Measurements from ENCODE around the gene ASF1B. TPM values are rescaled to one million over a fixed set of nuclear protein-coding genes. Genes with fewer than 3 reads are reported as not detected.
A peak's percentile ranks its signal among the peaks of the same experiment; 100 is the strongest.

ASF1B gene
- total RNA-seq, 1 experiment from 2014 or later, result 38.4 TPM

DNA sequence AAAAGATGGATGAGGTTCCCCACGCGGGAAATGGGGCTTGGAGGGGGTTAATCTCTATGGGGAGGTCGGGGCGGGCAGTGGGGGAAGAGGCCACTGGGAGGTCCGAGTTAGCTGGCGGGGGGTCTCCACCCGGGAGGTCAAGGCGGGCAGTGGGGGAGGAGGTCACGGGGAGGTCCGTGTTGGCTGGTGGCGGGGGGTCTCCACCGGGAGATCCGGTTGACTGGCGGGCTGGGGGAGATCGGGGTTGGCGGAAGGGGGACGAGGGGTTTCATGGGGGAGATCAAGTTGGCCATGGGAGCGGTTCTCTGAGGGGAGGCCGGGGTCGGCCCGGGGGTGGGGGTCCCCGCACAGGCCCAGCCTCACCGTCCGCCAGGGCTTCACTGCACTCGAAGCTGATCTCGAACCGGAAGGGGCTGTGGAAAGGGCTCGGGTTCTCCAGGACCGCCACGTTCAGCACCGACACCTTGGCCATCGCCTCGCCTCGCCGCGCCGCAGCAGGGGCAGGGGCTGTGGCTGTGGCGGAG lies 342 bp downstream of the ASF1B start:
- DNase-seq (ENCODE audit: low spot score) (no peak), ATAC-seq (no peak)
- Mint-ChIP-seq H3K27ac (peak overlapping the region; percentile 53; the same call in 1 of the 2 replicates), H3K9me3 (no peaks in the 10 kb centered on the region), H3K4me3 (peak overlapping the region; percentile 86), H3K27me3 (ENCODE audit: low read depth) (no peaks in the 10 kb centered on the region; the same call in 1 of the 2 replicates), H3K4me1 (peaks cover 19% of the 10 kb centered on the region), H3K36me3 (peaks cover 11% of the 10 kb centered on the region)
- CTCF ChIA-PET, result interaction anchor here (0.7 to 4.7 kb wide), 75 partner anchors 8 to 554 kb away, joined by 3 to 91 read pairs (median 5); partner anchors contain the start of genes C19orf67, DDX39A, GIPC1 and MISP3
- POLR2A ChIA-PET, result interaction anchor here (0.7 to 1.8 kb wide), 12 partner anchors 15 to 336 kb away, joined by 3 to 12 read pairs (median 3); partner anchors contain the start of genes DCAF15 and PRKACA
- TF ChIP-seq ELF4 (CRISPR knock-in tag; IDR thresholded peaks at IDR 0.05; ENCODE audit: low read depth) (no peak), NR3C1 (CRISPR knock-in tag; conservative IDR thresholded peaks at IDR 0.05; ENCODE audit: low read depth) (no peak), ETV6 (CRISPR knock-in tag; IDR thresholded peaks at IDR 0.05) (peak; percentile 88; the same call in 1 of the 2 replicates), IRF2 (CRISPR knock-in tag; IDR thresholded peaks at IDR 0.05; ENCODE audit: borderline replicate concordance, low read depth) (no peak), KAT7 (CRISPR knock-in tag; IDR thresholded peaks at IDR 0.05; ENCODE audit: borderline replicate concordance) (0 out of 2 replicates have a peak, but pooled peaks have one; percentile 32), SOX15 (CRISPR knock-in tag; IDR thresholded peaks at IDR 0.05) (no peak), GABPB1 (CRISPR knock-in tag; IDR thresholded peaks at IDR 0.05) (no peak), ESRRA (CRISPR knock-in tag; IDR thresholded peaks at IDR 0.05; ENCODE audit: borderline replicate concordance) (no peak), JUN (CRISPR knock-in tag; IDR thresholded peaks at IDR 0.05) (peak; percentile 67; the same call in 1 of the 2 replicates), ZNF121 (CRISPR knock-in tag; IDR thresholded peaks at IDR 0.05) (no peak), ZBTB21 (CRISPR knock-in tag; IDR thresholded peaks at IDR 0.05; ENCODE audit: borderline replicate concordance) (no peak)
- TF ChIP-seq, protein P1, sequence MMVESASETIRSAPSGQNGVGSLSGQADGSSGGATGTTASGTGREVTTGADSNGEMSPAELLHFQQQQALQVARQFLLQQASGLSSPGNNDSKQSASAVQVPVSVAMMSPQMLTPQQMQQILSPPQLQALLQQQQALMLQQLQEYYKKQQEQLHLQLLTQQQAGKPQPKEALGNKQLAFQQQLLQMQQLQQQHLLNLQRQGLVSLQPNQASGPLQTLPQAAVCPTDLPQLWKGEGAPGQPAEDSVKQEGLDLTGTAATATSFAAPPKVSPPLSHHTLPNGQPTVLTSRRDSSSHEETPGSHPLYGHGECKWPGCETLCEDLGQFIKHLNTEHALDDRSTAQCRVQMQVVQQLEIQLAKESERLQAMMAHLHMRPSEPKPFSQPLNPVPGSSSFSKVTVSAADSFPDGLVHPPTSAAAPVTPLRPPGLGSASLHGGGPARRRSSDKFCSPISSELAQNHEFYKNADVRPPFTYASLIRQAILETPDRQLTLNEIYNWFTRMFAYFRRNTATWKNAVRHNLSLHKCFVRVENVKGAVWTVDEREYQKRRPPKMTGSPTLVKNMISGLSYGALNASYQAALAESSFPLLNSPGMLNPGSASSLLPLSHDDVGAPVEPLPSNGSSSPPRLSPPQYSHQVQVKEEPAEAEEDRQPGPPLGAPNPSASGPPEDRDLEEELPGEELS (CRISPR knock-in tag; IDR thresholded peaks at IDR 0.05), result peak; percentile 94
- TF ChIP-seq, protein P2, sequence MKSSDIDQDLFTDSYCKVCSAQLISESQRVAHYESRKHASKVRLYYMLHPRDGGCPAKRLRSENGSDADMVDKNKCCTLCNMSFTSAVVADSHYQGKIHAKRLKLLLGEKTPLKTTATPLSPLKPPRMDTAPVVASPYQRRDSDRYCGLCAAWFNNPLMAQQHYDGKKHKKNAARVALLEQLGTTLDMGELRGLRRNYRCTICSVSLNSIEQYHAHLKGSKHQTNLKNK (CRISPR knock-in tag; IDR thresholded peaks at IDR 0.05), result no peak
- TF ChIP-seq, protein P3, sequence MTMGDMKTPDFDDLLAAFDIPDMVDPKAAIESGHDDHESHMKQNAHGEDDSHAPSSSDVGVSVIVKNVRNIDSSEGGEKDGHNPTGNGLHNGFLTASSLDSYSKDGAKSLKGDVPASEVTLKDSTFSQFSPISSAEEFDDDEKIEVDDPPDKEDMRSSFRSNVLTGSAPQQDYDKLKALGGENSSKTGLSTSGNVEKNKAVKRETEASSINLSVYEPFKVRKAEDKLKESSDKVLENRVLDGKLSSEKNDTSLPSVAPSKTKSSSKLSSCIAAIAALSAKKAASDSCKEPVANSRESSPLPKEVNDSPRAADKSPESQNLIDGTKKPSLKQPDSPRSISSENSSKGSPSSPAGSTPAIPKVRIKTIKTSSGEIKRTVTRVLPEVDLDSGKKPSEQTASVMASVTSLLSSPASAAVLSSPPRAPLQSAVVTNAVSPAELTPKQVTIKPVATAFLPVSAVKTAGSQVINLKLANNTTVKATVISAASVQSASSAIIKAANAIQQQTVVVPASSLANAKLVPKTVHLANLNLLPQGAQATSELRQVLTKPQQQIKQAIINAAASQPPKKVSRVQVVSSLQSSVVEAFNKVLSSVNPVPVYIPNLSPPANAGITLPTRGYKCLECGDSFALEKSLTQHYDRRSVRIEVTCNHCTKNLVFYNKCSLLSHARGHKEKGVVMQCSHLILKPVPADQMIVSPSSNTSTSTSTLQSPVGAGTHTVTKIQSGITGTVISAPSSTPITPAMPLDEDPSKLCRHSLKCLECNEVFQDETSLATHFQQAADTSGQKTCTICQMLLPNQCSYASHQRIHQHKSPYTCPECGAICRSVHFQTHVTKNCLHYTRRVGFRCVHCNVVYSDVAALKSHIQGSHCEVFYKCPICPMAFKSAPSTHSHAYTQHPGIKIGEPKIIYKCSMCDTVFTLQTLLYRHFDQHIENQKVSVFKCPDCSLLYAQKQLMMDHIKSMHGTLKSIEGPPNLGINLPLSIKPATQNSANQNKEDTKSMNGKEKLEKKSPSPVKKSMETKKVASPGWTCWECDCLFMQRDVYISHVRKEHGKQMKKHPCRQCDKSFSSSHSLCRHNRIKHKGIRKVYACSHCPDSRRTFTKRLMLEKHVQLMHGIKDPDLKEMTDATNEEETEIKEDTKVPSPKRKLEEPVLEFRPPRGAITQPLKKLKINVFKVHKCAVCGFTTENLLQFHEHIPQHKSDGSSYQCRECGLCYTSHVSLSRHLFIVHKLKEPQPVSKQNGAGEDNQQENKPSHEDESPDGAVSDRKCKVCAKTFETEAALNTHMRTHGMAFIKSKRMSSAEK (CRISPR knock-in tag; IDR thresholded peaks at IDR 0.05; ENCODE audit: borderline replicate concordance), result no peak
- TF ChIP-seq, protein P4, sequence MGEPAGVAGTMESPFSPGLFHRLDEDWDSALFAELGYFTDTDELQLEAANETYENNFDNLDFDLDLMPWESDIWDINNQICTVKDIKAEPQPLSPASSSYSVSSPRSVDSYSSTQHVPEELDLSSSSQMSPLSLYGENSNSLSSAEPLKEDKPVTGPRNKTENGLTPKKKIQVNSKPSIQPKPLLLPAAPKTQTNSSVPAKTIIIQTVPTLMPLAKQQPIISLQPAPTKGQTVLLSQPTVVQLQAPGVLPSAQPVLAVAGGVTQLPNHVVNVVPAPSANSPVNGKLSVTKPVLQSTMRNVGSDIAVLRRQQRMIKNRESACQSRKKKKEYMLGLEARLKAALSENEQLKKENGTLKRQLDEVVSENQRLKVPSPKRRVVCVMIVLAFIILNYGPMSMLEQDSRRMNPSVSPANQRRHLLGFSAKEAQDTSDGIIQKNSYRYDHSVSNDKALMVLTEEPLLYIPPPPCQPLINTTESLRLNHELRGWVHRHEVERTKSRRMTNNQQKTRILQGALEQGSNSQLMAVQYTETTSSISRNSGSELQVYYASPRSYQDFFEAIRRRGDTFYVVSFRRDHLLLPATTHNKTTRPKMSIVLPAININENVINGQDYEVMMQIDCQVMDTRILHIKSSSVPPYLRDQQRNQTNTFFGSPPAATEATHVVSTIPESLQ (CRISPR knock-in tag; IDR thresholded peaks at IDR 0.05), result no peak
- TF ChIP-seq, protein P5, sequence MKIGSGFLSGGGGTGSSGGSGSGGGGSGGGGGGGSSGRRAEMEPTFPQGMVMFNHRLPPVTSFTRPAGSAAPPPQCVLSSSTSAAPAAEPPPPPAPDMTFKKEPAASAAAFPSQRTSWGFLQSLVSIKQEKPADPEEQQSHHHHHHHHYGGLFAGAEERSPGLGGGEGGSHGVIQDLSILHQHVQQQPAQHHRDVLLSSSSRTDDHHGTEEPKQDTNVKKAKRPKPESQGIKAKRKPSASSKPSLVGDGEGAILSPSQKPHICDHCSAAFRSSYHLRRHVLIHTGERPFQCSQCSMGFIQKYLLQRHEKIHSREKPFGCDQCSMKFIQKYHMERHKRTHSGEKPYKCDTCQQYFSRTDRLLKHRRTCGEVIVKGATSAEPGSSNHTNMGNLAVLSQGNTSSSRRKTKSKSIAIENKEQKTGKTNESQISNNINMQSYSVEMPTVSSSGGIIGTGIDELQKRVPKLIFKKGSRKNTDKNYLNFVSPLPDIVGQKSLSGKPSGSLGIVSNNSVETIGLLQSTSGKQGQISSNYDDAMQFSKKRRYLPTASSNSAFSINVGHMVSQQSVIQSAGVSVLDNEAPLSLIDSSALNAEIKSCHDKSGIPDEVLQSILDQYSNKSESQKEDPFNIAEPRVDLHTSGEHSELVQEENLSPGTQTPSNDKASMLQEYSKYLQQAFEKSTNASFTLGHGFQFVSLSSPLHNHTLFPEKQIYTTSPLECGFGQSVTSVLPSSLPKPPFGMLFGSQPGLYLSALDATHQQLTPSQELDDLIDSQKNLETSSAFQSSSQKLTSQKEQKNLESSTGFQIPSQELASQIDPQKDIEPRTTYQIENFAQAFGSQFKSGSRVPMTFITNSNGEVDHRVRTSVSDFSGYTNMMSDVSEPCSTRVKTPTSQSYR (CRISPR knock-in tag; IDR thresholded peaks at IDR 0.05), result no peak
- TF ChIP-seq, protein P6, sequence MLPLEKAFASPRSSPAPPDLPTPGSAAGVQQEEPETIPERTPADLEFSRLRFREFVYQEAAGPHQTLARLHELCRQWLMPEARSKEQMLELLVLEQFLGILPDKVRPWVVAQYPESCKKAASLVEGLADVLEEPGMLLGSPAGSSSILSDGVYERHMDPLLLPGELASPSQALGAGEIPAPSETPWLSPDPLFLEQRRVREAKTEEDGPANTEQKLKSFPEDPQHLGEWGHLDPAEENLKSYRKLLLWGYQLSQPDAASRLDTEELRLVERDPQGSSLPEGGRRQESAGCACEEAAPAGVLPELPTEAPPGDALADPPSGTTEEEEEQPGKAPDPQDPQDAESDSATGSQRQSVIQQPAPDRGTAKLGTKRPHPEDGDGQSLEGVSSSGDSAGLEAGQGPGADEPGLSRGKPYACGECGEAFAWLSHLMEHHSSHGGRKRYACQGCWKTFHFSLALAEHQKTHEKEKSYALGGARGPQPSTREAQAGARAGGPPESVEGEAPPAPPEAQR (CRISPR knock-in tag; IDR thresholded peaks at IDR 0.05), result no peak
- TF ChIP-seq, protein P7, sequence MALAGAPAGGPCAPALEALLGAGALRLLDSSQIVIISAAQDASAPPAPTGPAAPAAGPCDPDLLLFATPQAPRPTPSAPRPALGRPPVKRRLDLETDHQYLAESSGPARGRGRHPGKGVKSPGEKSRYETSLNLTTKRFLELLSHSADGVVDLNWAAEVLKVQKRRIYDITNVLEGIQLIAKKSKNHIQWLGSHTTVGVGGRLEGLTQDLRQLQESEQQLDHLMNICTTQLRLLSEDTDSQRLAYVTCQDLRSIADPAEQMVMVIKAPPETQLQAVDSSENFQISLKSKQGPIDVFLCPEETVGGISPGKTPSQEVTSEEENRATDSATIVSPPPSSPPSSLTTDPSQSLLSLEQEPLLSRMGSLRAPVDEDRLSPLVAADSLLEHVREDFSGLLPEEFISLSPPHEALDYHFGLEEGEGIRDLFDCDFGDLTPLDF (CRISPR knock-in tag; IDR thresholded peaks at IDR 0.05), result no peak
- TF ChIP-seq, protein P8, sequence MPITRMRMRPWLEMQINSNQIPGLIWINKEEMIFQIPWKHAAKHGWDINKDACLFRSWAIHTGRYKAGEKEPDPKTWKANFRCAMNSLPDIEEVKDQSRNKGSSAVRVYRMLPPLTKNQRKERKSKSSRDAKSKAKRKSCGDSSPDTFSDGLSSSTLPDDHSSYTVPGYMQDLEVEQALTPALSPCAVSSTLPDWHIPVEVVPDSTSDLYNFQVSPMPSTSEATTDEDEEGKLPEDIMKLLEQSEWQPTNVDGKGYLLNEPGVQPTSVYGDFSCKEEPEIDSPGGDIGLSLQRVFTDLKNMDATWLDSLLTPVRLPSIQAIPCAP (CRISPR knock-in tag; IDR thresholded peaks at IDR 0.05), result peak; percentile 78
- TF ChIP-seq, protein P9, sequence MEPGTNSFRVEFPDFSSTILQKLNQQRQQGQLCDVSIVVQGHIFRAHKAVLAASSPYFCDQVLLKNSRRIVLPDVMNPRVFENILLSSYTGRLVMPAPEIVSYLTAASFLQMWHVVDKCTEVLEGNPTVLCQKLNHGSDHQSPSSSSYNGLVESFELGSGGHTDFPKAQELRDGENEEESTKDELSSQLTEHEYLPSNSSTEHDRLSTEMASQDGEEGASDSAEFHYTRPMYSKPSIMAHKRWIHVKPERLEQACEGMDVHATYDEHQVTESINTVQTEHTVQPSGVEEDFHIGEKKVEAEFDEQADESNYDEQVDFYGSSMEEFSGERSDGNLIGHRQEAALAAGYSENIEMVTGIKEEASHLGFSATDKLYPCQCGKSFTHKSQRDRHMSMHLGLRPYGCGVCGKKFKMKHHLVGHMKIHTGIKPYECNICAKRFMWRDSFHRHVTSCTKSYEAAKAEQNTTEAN (CRISPR knock-in tag; IDR thresholded peaks at IDR 0.05), result no peak

All from WTC11 (cell line).